Stomach smooth muscle (tissue), 2 donors: ENCODE data around the gene GSKIP.

Experiments used
- H3K27ac ChIP-seq: one replicate; pipeline ENCODE4 v1.7.0; 2013; ENCODE audit warnings: mild to moderate bottlenecking, low read length, inconsistent platforms
- H3K27me3 ChIP-seq, 2 donors: one replicate each; pipeline ENCODE4 v1.7.0; 2013; ENCODE audit warnings: low read length in 2 of 2; ENCODE audit not compliant: insufficient read depth in 2 of 2, control insufficient read depth in 1 of 2
- H3K36me3 ChIP-seq, 2 donors: one replicate each; pipeline ENCODE4 v1.7.0; 2013; ENCODE audit warnings: low read length in 2 of 2; ENCODE audit not compliant: control insufficient read depth in 2 of 2, insufficient read depth in 2 of 2
- H3K4me1 ChIP-seq: one replicate; pipeline ENCODE4 v1.7.0; 2013; ENCODE audit warnings: low read length; ENCODE audit not compliant: control insufficient read depth, insufficient read depth
- H3K4me3 ChIP-seq, 2 donors: one replicate each; pipeline ENCODE4 v1.7.0; 2013; ENCODE audit warnings: low read length in 2 of 2
- H3K9ac ChIP-seq, 2 donors: one replicate each; pipeline ENCODE4 v1.7.0; 2013; ENCODE audit warnings: low read length in 2 of 2, mild to moderate bottlenecking in 1 of 2
- H3K9me3 ChIP-seq, 2 donors: one replicate each; pipeline ENCODE4 v1.7.0; 2013; ENCODE audit warnings: low read length in 2 of 2; ENCODE audit not compliant: control insufficient read depth in 2 of 2
- donor health status: healthy.
- donor health status: Pancreatic carcinoma.

Gene GSKIP

DNA sequence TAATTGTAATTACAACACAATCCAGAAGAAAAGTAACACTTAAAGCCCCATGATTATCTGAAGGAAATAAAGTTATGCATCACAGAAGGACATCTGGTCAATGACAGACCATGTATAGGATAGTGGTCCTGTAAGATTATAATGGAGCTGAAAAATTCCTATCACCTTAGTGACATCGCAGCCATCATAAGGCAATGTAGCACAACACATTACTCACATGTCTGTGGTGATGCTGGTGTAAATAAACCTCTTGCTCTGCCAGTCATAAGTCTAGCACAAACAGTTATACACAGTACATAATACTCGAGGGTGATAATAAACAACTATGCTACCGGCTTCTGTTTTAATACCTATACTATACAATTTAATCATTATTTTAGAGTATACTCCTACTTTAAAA is 11.3 kb upstream of the GSKIP start:
- Histone ChIP-seq H3K9me3 (no peaks in the 10 kb centered on the region), H3K27ac (no peak overlapping the region), H3K27me3 (no peaks in the 10 kb centered on the region), H3K9ac (no peak overlapping the region), H3K4me1 (no peaks in the 10 kb centered on the region), H3K36me3 (no peaks in the 10 kb centered on the region), H3K4me3 (no peak overlapping the region)

DNA sequence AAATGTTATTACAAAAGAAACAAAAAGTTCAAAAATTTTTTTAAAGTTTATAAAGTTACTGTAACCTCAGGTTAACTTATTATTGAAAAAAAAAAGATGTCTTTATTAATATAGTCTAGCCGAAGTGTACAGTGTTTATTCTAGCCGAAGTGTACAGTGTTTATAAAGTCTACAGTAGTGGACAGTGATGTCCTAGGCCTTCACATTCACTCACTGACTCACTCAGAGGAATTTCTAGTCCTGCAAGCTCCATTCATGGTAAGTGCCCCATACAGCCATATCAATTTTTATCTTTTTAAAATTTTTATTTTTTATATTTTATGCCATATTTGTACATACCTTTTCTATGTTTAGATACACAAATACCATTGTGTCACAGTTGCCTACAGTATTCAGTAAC is 10.6 kb upstream of the GSKIP start:
- H3K27ac ChIP-seq: no peak overlapping the region
- no peaks in the 10 kb centered on the region for H3K27me3 ChIP-seq
- no peaks in the 10 kb centered on the region for H3K9me3 ChIP-seq
- H3K4me3 ChIP-seq: no peak overlapping the region
- no peak overlapping the region for H3K9ac ChIP-seq
- no peaks in the 10 kb centered on the region for H3K4me1 ChIP-seq
- H3K36me3 ChIP-seq: no peaks in the 10 kb centered on the region

GRCh38 chr14:96354246-96354645 is 9.1 kb upstream of the GSKIP start:
- H3K4me3 ChIP-seq: no peak overlapping the region
- no peaks in the 10 kb centered on the region for H3K4me1 ChIP-seq
- H3K9ac ChIP-seq: no peak overlapping the region
- H3K27ac ChIP-seq: no peak overlapping the region
- H3K27me3 ChIP-seq: no peaks in the 10 kb centered on the region
- H3K9me3 ChIP-seq: no peaks in the 10 kb centered on the region
- H3K36me3 ChIP-seq: no peaks in the 10 kb centered on the region

GRCh38 chr14:96357216-96357615 is 6.1 kb upstream of the GSKIP start:
- Histone ChIP-seq H3K4me1 (peaks cover 10% of the 10 kb centered on the region), H3K36me3 (no peaks in the 10 kb centered on the region)

GRCh38 chr14:96359959-96360358 is 3.4 kb upstream of the GSKIP start:
- Histone ChIP-seq H3K27ac (no peak overlapping the region), H3K36me3 (no peaks in the 10 kb centered on the region), H3K9ac (no peak overlapping the region), H3K9me3 (no peaks in the 10 kb centered on the region), H3K4me1 (peaks cover 11% of the 10 kb centered on the region), H3K27me3 (no peaks in the 10 kb centered on the region), H3K4me3 (no peak overlapping the region)

More at GRCh38 chr14:96357216-96357615, 6.1 kb upstream of the GSKIP start:
- no peaks in the 10 kb centered on the region for H3K9me3 ChIP-seq
- H3K27me3 ChIP-seq: no peaks in the 10 kb centered on the region
- H3K27ac ChIP-seq: no peak overlapping the region
- no peak overlapping the region for H3K9ac ChIP-seq
- no peak overlapping the region for H3K4me3 ChIP-seq

GRCh38 chr14:96362071-96362964 is 1.0 kb upstream of the GSKIP start:
- H3K36me3 ChIP-seq: no peaks in the 10 kb centered on the region
- no peaks in the 10 kb centered on the region for H3K27me3 ChIP-seq
- H3K9ac ChIP-seq: peak overlapping the region; percentile 88
- no peaks in the 10 kb centered on the region for H3K9me3 ChIP-seq
- H3K4me1 ChIP-seq: peaks cover 11% of the 10 kb centered on the region
- peak overlapping the region; percentile 81 to 94 for H3K4me3 ChIP-seq
- H3K27ac ChIP-seq: peak overlapping the region; percentile 81

- Histone ChIP-seq H3K27ac (no peak overlapping the region), H3K9ac (peak overlapping the region; percentile 49 to 76), H3K27me3 (no peaks in the 10 kb centered on the region), H3K4me3 (peak overlapping the region; percentile 83 to 94), H3K36me3 (no peaks in the 10 kb centered on the region), H3K4me1 (peaks cover 11% of the 10 kb centered on the region), H3K9me3 (no peaks in the 10 kb centered on the region)
Measured at GRCh38 chr14:96363751-96364336, 518 bp downstream of the GSKIP start.

DNA sequence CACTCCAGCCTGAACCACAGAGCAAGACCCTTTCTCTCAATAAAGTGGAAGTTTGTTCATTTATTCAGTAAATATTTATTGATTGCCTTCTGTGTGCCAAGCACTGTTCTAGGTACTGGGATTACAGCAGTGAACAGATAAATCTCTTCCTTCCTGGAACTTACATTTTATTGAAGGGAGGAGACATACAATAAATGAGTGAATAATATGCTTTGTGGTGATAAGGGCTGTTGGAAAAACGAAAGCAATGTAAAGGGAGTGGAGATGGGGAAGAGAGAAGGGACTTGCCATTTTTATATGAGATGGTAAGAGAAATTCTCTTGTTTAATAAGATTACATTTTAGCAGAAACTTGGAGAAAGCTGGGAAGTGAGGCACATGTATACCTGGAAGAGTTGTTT is 1.6 kb downstream of the GSKIP start:
- no peak overlapping the region for H3K9ac ChIP-seq
- no peaks in the 10 kb centered on the region for H3K27me3 ChIP-seq

DNA sequence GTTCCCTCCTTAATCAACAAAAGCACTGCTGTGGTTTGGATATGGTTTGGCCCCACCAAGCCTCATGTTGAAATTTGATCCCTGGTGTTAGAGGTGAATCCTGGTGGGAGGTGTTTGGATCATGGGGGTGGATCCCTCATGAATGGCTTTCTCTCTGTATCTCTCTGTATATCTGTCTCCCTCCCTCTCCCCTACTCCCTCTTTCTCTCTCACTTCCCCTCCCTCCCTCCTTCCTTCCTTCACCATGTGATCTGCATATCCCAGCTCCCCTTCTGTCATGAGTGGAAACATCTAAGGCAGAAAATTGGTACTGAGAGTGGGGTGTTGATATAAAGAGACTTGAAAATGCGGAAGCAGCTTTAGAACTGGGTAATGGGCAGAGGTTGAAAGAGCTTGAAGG is 5.2 kb downstream of the GSKIP start:
- Histone ChIP-seq H3K9me3 (no peaks in the 10 kb centered on the region), H3K27ac (no peak overlapping the region), H3K4me3 (no peak overlapping the region), H3K27me3 (no peaks in the 10 kb centered on the region), H3K4me1 (no peaks in the 10 kb centered on the region), H3K9ac (no peak overlapping the region), H3K36me3 (no peaks in the 10 kb centered on the region)

More for the DNA sequence above, 1.6 kb downstream of the GSKIP start:
- Histone ChIP-seq H3K36me3 (no peaks in the 10 kb centered on the region), H3K4me1 (peaks cover 11% of the 10 kb centered on the region), H3K27ac (no peak overlapping the region), H3K9me3 (no peaks in the 10 kb centered on the region), H3K4me3 (peak overlapping the region in 1 of 2 donors; percentile 94)

DNA sequence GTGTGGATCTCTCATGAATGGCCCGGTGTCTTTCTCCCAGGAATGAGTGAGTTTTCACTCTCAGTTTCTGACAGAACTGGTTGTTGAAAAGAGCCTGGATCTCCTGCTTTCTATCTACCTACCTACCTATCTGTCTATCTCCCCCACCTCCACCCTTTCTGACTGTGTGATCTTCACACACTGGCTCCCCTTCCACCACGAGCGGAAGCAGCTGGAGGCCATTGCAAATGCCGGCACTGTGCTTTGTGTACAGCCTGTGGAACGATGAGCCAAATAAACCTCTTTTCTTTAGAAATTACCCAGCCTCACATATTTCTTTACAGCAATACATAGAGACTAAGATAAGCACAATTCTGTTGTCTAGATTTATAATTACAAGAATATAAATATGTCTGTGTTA is 7.2 kb downstream of the GSKIP start:
- Histone ChIP-seq H3K27me3 (no peaks in the 10 kb centered on the region), H3K4me3 (no peak overlapping the region), H3K27ac (no peak overlapping the region), H3K4me1 (no peaks in the 10 kb centered on the region), H3K9me3 (no peaks in the 10 kb centered on the region), H3K36me3 (no peaks in the 10 kb centered on the region), H3K9ac (no peak overlapping the region)

- H3K4me3 ChIP-seq: no peak overlapping the region
- no peak overlapping the region for H3K27ac ChIP-seq
- no peaks in the 10 kb centered on the region for H3K36me3 ChIP-seq
- H3K27me3 ChIP-seq: no peaks in the 10 kb centered on the region
- no peak overlapping the region for H3K9ac ChIP-seq
- no peaks in the 10 kb centered on the region for H3K9me3 ChIP-seq
- H3K4me1 ChIP-seq: no peaks in the 10 kb centered on the region
Measured at GRCh38 chr14:96373538-96373937, 10.2 kb downstream of the GSKIP start.
